ENCODE data around the gene MTMR3. TPM values are rescaled to one million over a fixed set of nuclear protein-coding genes. Genes with fewer than 3 reads are reported as not detected.
"Not testable (repeated sequence)": the region's sequence is repeated elsewhere in the genome, so short reads cannot be mapped to it uniquely, and the experiment has no call there.

The MTMR3 gene
- total RNA-seq, 1 experiment from 2014 or later = 12.1 TPM

DNA sequence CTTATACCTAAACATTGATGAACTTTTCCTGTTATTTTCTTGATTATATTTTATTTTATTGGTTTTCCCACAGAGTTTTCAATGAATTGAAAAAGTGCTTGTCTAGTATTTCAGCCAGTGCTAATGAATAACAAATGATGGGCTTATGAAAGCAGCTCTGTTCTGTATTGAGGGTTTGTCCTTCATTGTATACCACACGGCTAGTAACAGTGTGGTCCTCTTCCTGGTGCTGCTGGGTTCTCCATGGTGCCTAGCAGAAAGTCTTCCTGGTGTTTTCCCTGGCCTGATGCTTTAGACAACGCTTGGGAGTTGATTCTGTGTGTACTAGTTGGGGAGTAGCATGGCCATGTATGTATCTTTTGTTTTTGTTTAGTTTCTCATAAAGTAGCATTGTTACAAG, 89.1 kb downstream of the MTMR3 start:
- POLR2A ChIA-PET (ENCODE audit: unreplicated experiment) = no interaction called here
- no TSS peak for BruUV-seq (replicated peaks)
- no peak overlapping the region for H3K4me3 ChIP-seq (ENCODE audit: low read length)

DNA sequence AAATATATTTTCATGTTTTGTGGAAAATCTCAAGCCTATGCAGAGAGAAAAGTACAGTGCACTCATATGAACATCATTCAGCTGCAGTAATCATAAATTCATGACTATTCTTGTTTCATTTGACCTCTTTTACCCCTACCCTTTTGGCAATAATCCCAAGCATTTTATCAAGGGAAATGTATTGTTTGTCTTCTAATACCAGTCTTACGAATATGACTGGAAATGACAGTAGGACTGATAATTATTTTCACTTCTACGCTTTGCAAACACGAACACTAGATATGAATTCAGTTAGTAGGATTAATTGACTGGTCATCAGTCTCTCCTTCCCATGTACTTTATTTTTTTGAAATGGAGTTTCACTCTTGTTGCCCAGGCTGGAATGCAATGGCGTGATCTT, 90.3 kb downstream of the MTMR3 start:
- no peak for ATAC-seq
- Histone ChIP-seq H3K36me3 (ENCODE audit: low read depth, low read length) (no peaks in the 10 kb centered on the region), H3K9me2 (replicated peaks; ENCODE audit: low read length) (no peaks in the 10 kb centered on the region), H3K9ac (ENCODE audit: low read length) (no peak overlapping the region), H3F3A (ENCODE audit: low read length, unreplicated experiment) (no peaks in the 10 kb centered on the region), H3K27ac (ENCODE audit: low read length) (no peak overlapping the region), H3K4me3 (ENCODE audit: low read length) (no peak overlapping the region), H4K20me1 (ENCODE audit: low read length) (no peaks in the 10 kb centered on the region), H3K79me2 (ENCODE audit: low read length) (no peaks in the 10 kb centered on the region), H3K4me1 (ENCODE audit: insufficient read depth, low read length) (no peaks in the 10 kb centered on the region), H3K4me2 (ENCODE audit: low read length) (no peak overlapping the region), H3K9me3 (ENCODE audit: low read length) (no peaks in the 10 kb centered on the region), H2AFZ (ENCODE audit: low read length) (no peak overlapping the region), H3K27me3 (ENCODE audit: low read length) (no peaks in the 10 kb centered on the region)
- no peak for DNase-seq
- no TSS peak for BruUV-seq (replicated peaks)
- POLR2A ChIA-PET (ENCODE audit: unreplicated experiment) = no interaction called here
- CTCF ChIA-PET = no interaction called here
- TF ChIP-seq, protein P1, sequence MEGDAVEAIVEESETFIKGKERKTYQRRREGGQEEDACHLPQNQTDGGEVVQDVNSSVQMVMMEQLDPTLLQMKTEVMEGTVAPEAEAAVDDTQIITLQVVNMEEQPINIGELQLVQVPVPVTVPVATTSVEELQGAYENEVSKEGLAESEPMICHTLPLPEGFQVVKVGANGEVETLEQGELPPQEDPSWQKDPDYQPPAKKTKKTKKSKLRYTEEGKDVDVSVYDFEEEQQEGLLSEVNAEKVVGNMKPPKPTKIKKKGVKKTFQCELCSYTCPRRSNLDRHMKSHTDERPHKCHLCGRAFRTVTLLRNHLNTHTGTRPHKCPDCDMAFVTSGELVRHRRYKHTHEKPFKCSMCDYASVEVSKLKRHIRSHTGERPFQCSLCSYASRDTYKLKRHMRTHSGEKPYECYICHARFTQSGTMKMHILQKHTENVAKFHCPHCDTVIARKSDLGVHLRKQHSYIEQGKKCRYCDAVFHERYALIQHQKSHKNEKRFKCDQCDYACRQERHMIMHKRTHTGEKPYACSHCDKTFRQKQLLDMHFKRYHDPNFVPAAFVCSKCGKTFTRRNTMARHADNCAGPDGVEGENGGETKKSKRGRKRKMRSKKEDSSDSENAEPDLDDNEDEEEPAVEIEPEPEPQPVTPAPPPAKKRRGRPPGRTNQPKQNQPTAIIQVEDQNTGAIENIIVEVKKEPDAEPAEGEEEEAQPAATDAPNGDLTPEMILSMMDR (conservative IDR thresholded peaks at IDR 0.05; ENCODE audit: low read depth, low read length) = no peak
- TF ChIP-seq EZH2 (IDR thresholded peaks at IDR 0.05; ENCODE audit: low read length, unreplicated experiment) (no peak), EZH2phosphoT487 (IDR thresholded peaks at IDR 0.05; ENCODE audit: borderline replicate concordance, low read length) (no peak)
- intact Hi-C loops (cut with micrococcal nuclease) = no loop called here

More for the DNA sequence above, 89.1 kb downstream of the MTMR3 start:
- DNase-seq = no peak
- Histone ChIP-seq H3K9me2 (replicated peaks; ENCODE audit: low read length) (no peaks in the 10 kb centered on the region), H4K20me1 (ENCODE audit: low read length) (no peaks in the 10 kb centered on the region), H3K27me3 (ENCODE audit: low read length) (no peaks in the 10 kb centered on the region), H2AFZ (ENCODE audit: low read length) (no peak overlapping the region), H3K27ac (ENCODE audit: low read length) (no peak overlapping the region), H3F3A (ENCODE audit: low read length, unreplicated experiment) (no peaks in the 10 kb centered on the region), H3K4me2 (ENCODE audit: low read length) (no peak overlapping the region), H3K9me3 (ENCODE audit: low read length) (no peaks in the 10 kb centered on the region), H3K79me2 (ENCODE audit: low read length) (no peaks in the 10 kb centered on the region), H3K4me1 (ENCODE audit: insufficient read depth, low read length) (no peaks in the 10 kb centered on the region), H3K9ac (ENCODE audit: low read length) (no peak overlapping the region), H3K36me3 (ENCODE audit: low read depth, low read length) (no peaks in the 10 kb centered on the region)
- CTCF ChIA-PET = no interaction called here
- intact Hi-C loops (cut with micrococcal nuclease) = no loop called here
- TF ChIP-seq EZH2 (IDR thresholded peaks at IDR 0.05; ENCODE audit: low read length, unreplicated experiment) = no peak
- TF ChIP-seq EZH2phosphoT487 (IDR thresholded peaks at IDR 0.05; ENCODE audit: borderline replicate concordance, low read length) = no peak
- TF ChIP-seq, protein P1 (conservative IDR thresholded peaks at IDR 0.05; ENCODE audit: low read depth, low read length) = no peak
- ATAC-seq = no peak

DNA sequence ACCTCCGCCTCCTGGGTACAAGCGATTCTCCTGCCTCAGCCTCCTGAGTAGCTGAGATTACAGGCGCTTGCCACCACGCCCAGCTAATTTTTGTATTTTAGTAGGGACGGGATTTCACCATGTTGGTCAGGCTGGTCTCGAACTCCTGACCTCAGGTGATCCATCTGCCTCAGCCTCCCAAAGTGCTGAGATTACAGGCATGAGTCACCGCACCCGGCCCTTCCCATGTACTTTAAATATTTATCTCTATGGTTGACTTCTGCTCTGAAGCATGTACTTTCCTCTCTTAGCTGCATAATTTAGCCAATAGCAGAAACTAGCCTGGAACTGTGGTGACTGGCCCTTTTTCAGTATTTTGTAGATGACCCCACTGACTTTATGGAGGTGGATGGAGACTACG, 90.7 kb downstream of the MTMR3 start:
- H3K9me3 ChIP-seq (ENCODE audit: low read length); H3K9me2 ChIP-seq (replicated peaks; ENCODE audit: low read length); BruUV-seq (replicated peaks); DNase-seq; H4K20me1 ChIP-seq (ENCODE audit: low read length); H3K4me3 ChIP-seq (ENCODE audit: low read length); H3F3A ChIP-seq (ENCODE audit: low read length, unreplicated experiment); ATAC-seq; H3K79me2 ChIP-seq (ENCODE audit: low read length); POLR2A ChIA-PET (ENCODE audit: unreplicated experiment); H3K36me3 ChIP-seq (ENCODE audit: low read depth, low read length); H3K27ac ChIP-seq (ENCODE audit: low read length); H3K27me3 ChIP-seq (ENCODE audit: low read length); CTCF ChIA-PET; H2AFZ ChIP-seq (ENCODE audit: low read length); H3K4me1 ChIP-seq (ENCODE audit: insufficient read depth, low read length); H3K9ac ChIP-seq (ENCODE audit: low read length); H3K4me2 ChIP-seq (ENCODE audit: low read length); intact Hi-C loops (cut with micrococcal nuclease): not testable (repeated sequence)

All from PC-3 (cell line).